Mucosa of descending colon (tissue), 3 donors: Measurements from ENCODE around the gene IGSF3. TPM values are rescaled to one million over a fixed set of nuclear protein-coding genes. Genes with fewer than 3 reads are reported as not detected.

Experiments used
- ATAC-seq: fragments of 200-7000 bp; cut with Tn5 transposase; one replicate; pipeline ENCODE4 v1.9.1; 2020; ENCODE audit warnings: mild to moderate bottlenecking, moderate library complexity
- DNase-seq, 3 donors: peaks; one replicate each; pipeline ENCODE4 v3.0.0-alpha.2; 2020
- H3K36me3 ChIP-seq: fragments of 200-600 bp; one replicate; pipeline ENCODE4 v1.8.0; 2021; ENCODE audit warnings: low read depth, mild to moderate bottlenecking
- H3K4me1 ChIP-seq: fragments of 200-600 bp; one replicate; pipeline ENCODE4 v1.8.0; 2021; ENCODE audit warnings: low read depth, mild to moderate bottlenecking
- H3K4me3 ChIP-seq: fragments of 200-600 bp; one replicate; pipeline ENCODE4 v1.8.0; 2021; ENCODE audit warnings: mild to moderate bottlenecking
- H3K9me3 ChIP-seq: fragments of 200-600 bp; one replicate; pipeline ENCODE4 v1.8.0; 2021; ENCODE audit warnings: mild to moderate bottlenecking
- CTCF ChIP-seq: fragments of 200-600 bp; IDR thresholded peaks from one replicate; pipeline ENCODE4 v1.8.0; 2022; ENCODE audit warnings: antibody characterized with exemption, mild to moderate bottlenecking
- intact Hi-C, 2 donors: fragments of 100-400 bp; cut with DNase I in 1 of 2; cut with micrococcal nuclease in 1 of 2; formaldehyde crosslinking; loops; one replicate each; pipeline versions ENCODE4 v1.11.0 to v1.11.1; 2022; cut with DNase I, micrococcal nuclease
- total RNA-seq, 3 donors: library from RNA; stranded (reverse); fragmentation: NEBNext Ultra II Directional in 2 of 3; extraction: Animal tissue kit (Norgen Biotek cat#: 25700) in 2 of 3; gene quantifications; one replicate each; pipeline versions ENCODE4 v1.2.1 to v1.2.4, GENCODE V29; 2021 to 2023
- donor health status: DM: no; HTN: no; CAD: no; lungs with moderate emphysema.
- donor health status: DM: no; HTN: no; CAD: no.
- donor health status: DM: no; HTN: yes; CAD: no.

IGSF3 gene
- total RNA-seq, 3 donors from 2014 or later = 20.9 to 35.4 (median 27.4) TPM

- intact Hi-C loops = no loop called here
- no peak for TF ChIP-seq CTCF
- Histone ChIP-seq H3K36me3 (no peaks in the 10 kb centered on the region), H3K4me1 (no peaks in the 10 kb centered on the region), H3K9me3 (no peaks in the 10 kb centered on the region), H3K4me3 (no peak overlapping the region)
- peak; percentile 21 for ATAC-seq
- no peak for DNase-seq
Observed at GRCh38 chr1:116711263-116711840, 43.8 kb upstream of the IGSF3 start.

GRCh38 chr1:116710420-116711262, 43.1 kb upstream of the IGSF3 start:
- no peak for TF ChIP-seq CTCF
- Histone ChIP-seq H3K36me3 (no peaks in the 10 kb centered on the region), H3K9me3 (no peaks in the 10 kb centered on the region), H3K4me3 (no peak overlapping the region), H3K4me1 (no peaks in the 10 kb centered on the region)
- DNase-seq (no peak), ATAC-seq (peak; percentile 42)
- intact Hi-C loops = no loop called here

- intact Hi-C loops = no loop called here
- H3K4me3 ChIP-seq = no peak overlapping the region
- H3K9me3 ChIP-seq = no peaks in the 10 kb centered on the region
- ATAC-seq (no peak), DNase-seq (no peak)
- no peaks in the 10 kb centered on the region for H3K36me3 ChIP-seq
- H3K4me1 ChIP-seq = no peaks in the 10 kb centered on the region
- TF ChIP-seq CTCF = no peak
Observed at GRCh38 chr1:116709666-116710167, 42.2 kb upstream of the IGSF3 start.

- intact Hi-C loops = no loop called here
- H3K36me3 ChIP-seq = no peaks in the 10 kb centered on the region
- TF ChIP-seq CTCF = no peak
- H3K9me3 ChIP-seq = no peaks in the 10 kb centered on the region
- H3K4me3 ChIP-seq = no peak overlapping the region
- H3K4me1 ChIP-seq = no peaks in the 10 kb centered on the region
- ATAC-seq = no peak
- DNase-seq = no peak
Observed at GRCh38 chr1:116708255-116708900, 40.8 kb upstream of the IGSF3 start.

- H3K4me1 ChIP-seq = no peaks in the 10 kb centered on the region
- ATAC-seq = no peak
- H3K9me3 ChIP-seq = no peaks in the 10 kb centered on the region
- H3K36me3 ChIP-seq = no peaks in the 10 kb centered on the region
- H3K4me3 ChIP-seq = no peak overlapping the region
- intact Hi-C loops = no loop called here
- TF ChIP-seq CTCF = no peak
- no peak for DNase-seq
Observed at GRCh38 chr1:116706841-116707240, 39.3 kb upstream of the IGSF3 start.
